ENCODE measurements around the gene THSD4.

Gene THSD4

DNA sequence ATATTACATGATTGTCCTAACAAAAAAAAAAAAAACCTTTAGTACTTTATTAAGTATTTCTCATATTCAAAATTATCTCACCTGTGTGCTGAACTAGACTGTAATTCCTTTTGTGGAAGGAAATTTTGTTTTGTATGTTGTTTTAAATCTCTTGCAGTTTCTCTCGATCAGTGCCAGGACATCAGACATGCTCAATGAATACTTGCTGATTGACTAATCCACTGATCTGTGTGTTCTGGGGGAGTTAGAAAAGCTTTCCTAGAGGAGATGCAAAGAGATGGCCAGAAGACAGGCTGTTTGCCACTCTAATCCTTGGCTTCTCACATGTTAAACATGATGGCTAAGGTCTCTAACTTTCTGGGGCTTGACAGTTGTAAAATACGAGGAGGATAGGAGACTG is 461.8 kb downstream of the THSD4 start:
- H3F3A ChIP-seq (ENCODE audit: low read depth): no peaks in the 10 kb centered on the region
- no peaks in the 10 kb centered on the region for H3K27me3 ChIP-seq (ENCODE audit: insufficient read depth, low read length, poor library complexity, severe bottlenecking)

DNA sequence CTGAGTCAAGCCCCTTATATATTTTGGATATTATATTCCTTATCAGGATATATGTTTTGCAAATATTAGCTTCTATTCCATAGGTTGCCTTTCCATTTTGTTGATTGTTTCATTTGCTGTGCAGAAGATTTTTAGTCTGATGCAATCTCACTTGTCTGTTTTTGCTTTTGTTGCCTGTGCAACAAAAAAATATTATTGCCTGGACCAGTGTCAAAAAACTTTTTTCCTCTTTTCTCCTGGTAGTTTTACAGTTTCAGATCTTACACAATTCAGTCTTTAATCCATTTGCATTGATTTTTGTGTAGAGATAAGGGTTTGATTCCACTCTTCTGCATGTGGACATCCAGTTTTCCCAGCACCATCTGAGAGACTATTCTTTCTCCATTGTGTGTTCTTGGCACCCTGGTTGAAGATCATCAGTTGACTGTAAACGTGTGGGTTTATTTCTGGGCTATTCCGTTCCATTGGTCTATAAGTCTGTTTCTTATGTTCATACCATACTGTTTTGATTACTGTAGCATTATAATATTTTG is 466.2 kb downstream of the THSD4 start:
- Histone ChIP-seq H3K4me2 (ENCODE audit: low read depth, low read length, poor library complexity, severe bottlenecking) (no peak overlapping the region), H3K9me3 (ENCODE audit: insufficient read depth, low read depth, low read length) (peaks cover 3% of the 10 kb centered on the region; the same call in 1 of the 2 replicates), H3K9me2 (replicated peaks; ENCODE audit: low read depth, low read length) (no peaks in the 10 kb centered on the region), H3K4me1 (ENCODE audit: insufficient read depth, low read length, poor library complexity, severe bottlenecking) (no peaks in the 10 kb centered on the region), H3K27me3 (ENCODE audit: insufficient read depth, low read length, poor library complexity, severe bottlenecking) (no peaks in the 10 kb centered on the region), H3F3A (ENCODE audit: low read depth) (no peaks in the 10 kb centered on the region), H3K4me3 (ENCODE audit: low read length, poor library complexity, severe bottlenecking) (no peak overlapping the region), H4K20me1 (ENCODE audit: insufficient read depth, low read length, poor library complexity, severe bottlenecking) (no peaks in the 10 kb centered on the region), H3K9ac (ENCODE audit: low read depth, low read length, poor library complexity, severe bottlenecking) (no peak overlapping the region), H3K36me3 (ENCODE audit: insufficient read depth, low read length) (no peaks in the 10 kb centered on the region), H2AFZ (ENCODE audit: low read length) (no peak overlapping the region), H3K79me2 (ENCODE audit: insufficient read depth, low read length) (no peaks in the 10 kb centered on the region)
- no peak for TF ChIP-seq EZH2phosphoT487 (IDR thresholded peaks at IDR 0.05; ENCODE audit: borderline replicate concordance)
- TF ChIP-seq, protein P1, sequence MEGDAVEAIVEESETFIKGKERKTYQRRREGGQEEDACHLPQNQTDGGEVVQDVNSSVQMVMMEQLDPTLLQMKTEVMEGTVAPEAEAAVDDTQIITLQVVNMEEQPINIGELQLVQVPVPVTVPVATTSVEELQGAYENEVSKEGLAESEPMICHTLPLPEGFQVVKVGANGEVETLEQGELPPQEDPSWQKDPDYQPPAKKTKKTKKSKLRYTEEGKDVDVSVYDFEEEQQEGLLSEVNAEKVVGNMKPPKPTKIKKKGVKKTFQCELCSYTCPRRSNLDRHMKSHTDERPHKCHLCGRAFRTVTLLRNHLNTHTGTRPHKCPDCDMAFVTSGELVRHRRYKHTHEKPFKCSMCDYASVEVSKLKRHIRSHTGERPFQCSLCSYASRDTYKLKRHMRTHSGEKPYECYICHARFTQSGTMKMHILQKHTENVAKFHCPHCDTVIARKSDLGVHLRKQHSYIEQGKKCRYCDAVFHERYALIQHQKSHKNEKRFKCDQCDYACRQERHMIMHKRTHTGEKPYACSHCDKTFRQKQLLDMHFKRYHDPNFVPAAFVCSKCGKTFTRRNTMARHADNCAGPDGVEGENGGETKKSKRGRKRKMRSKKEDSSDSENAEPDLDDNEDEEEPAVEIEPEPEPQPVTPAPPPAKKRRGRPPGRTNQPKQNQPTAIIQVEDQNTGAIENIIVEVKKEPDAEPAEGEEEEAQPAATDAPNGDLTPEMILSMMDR (conservative IDR thresholded peaks at IDR 0.05; ENCODE audit: low read length): no peak

More for the DNA sequence above, 461.8 kb downstream of the THSD4 start:
- Histone ChIP-seq H2AFZ (ENCODE audit: low read length) (no peak overlapping the region), H3K4me2 (ENCODE audit: low read depth, low read length, poor library complexity, severe bottlenecking) (no peak overlapping the region), H3K4me1 (ENCODE audit: insufficient read depth, low read length, poor library complexity, severe bottlenecking) (no peaks in the 10 kb centered on the region), H4K20me1 (ENCODE audit: insufficient read depth, low read length, poor library complexity, severe bottlenecking) (no peaks in the 10 kb centered on the region), H3K79me2 (ENCODE audit: insufficient read depth, low read length) (no peaks in the 10 kb centered on the region), H3K9ac (ENCODE audit: low read depth, low read length, poor library complexity, severe bottlenecking) (no peak overlapping the region), H3K9me3 (ENCODE audit: insufficient read depth, low read depth, low read length) (no peaks in the 10 kb centered on the region), H3K36me3 (ENCODE audit: insufficient read depth, low read length) (no peaks in the 10 kb centered on the region), H3K4me3 (ENCODE audit: low read length, poor library complexity, severe bottlenecking) (no peak overlapping the region), H3K9me2 (replicated peaks; ENCODE audit: low read depth, low read length) (no peaks in the 10 kb centered on the region)
- TF ChIP-seq EZH2phosphoT487 (IDR thresholded peaks at IDR 0.05; ENCODE audit: borderline replicate concordance): no peak
- TF ChIP-seq, protein P1 (conservative IDR thresholded peaks at IDR 0.05; ENCODE audit: low read length): no peak

DNA sequence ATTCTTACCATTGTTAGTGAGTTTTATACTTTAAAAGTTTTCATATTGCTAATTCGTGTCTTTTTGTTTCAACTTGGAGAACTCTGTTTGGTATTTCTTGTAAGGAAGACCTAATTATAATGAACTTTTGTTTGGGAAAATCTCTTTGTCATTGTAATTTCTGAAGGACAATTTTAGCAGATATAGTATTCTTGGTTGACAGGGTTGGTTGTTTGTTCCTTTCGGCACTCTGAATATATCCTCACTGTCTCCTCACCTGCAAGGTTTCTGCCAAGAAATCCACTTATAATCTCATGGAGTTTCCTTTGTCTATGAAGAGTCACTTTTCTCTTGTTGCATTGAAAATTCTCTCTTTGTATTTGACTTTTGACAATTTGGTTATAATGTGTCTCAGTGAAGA is 469.9 kb downstream of the THSD4 start:
- no peak overlapping the region for H2AFZ ChIP-seq (ENCODE audit: low read length)
- no peaks in the 10 kb centered on the region for H3K36me3 ChIP-seq (ENCODE audit: insufficient read depth, low read length)
- no peaks in the 10 kb centered on the region for H3K4me1 ChIP-seq (ENCODE audit: insufficient read depth, low read length, poor library complexity, severe bottlenecking)
- no peaks in the 10 kb centered on the region for H3F3A ChIP-seq (ENCODE audit: low read depth)
- H3K9me3 ChIP-seq (ENCODE audit: insufficient read depth, low read depth, low read length): peaks cover 3% of the 10 kb centered on the region; the same call in 1 of the 2 replicates
- no peaks in the 10 kb centered on the region for H3K27me3 ChIP-seq (ENCODE audit: insufficient read depth, low read length, poor library complexity, severe bottlenecking)
- no peak overlapping the region for H3K4me2 ChIP-seq (ENCODE audit: low read depth, low read length, poor library complexity, severe bottlenecking)
- H3K4me3 ChIP-seq (ENCODE audit: low read length, poor library complexity, severe bottlenecking): no peak overlapping the region
- H4K20me1 ChIP-seq (ENCODE audit: insufficient read depth, low read length, poor library complexity, severe bottlenecking): no peaks in the 10 kb centered on the region
- no peak overlapping the region for H3K9ac ChIP-seq (ENCODE audit: low read depth, low read length, poor library complexity, severe bottlenecking)
- H3K9me2 ChIP-seq (replicated peaks; ENCODE audit: low read depth, low read length): no peaks in the 10 kb centered on the region
- no peaks in the 10 kb centered on the region for H3K79me2 ChIP-seq (ENCODE audit: insufficient read depth, low read length)
- TF ChIP-seq, protein P1 (conservative IDR thresholded peaks at IDR 0.05; ENCODE audit: low read length): no peak
- no peak for TF ChIP-seq EZH2phosphoT487 (IDR thresholded peaks at IDR 0.05; ENCODE audit: borderline replicate concordance)

All from Loucy (cell line).